ENCODE data around the gene ZFPL1.

The ZFPL1 gene

GRCh38 chr11:65128182-65129145 lies 44.4 kb downstream of the ZFPL1 start:
- DNase-seq (ENCODE audit: low read depth in 2 of 2) = no peak

- no peak for DNase-seq (ENCODE audit: low read depth in 2 of 2)
These were observed 45.8 kb downstream of the ZFPL1 start for GRCh38 chr11:65129649-65130441.

GRCh38 chr11:65130631-65131416 lies 46.8 kb downstream of the ZFPL1 start:
- no peak for DNase-seq (ENCODE audit: low read depth in 2 of 2)

- no peak for DNase-seq (ENCODE audit: low read depth in 2 of 2)
These were observed 47.4 kb downstream of the ZFPL1 start for GRCh38 chr11:65131417-65131776.

GRCh38 chr11:65131895-65132237 lies 47.8 kb downstream of the ZFPL1 start:
- no peak for DNase-seq (ENCODE audit: low read depth in 2 of 2)

GRCh38 chr11:65132238-65132987 lies 48.4 kb downstream of the ZFPL1 start:
- DNase-seq (ENCODE audit: low read depth in 2 of 2) = no peak

GRCh38 chr11:65132988-65133700 lies 49.1 kb downstream of the ZFPL1 start:
- DNase-seq (ENCODE audit: low read depth in 2 of 2) = no peak

GRCh38 chr11:65133724-65134123 lies 49.7 kb downstream of the ZFPL1 start:
- DNase-seq (ENCODE audit: low read depth in 2 of 2) = no peak

GRCh38 chr11:65134240-65134951 lies 50.4 kb downstream of the ZFPL1 start, which contains the start of gene SYVN1:
Gene SYVN1, minus strand, starts transcription at chr11:65134519. Its CDS starts 918 bp downstream, at chr11:65133601.
- peak; percentile 84 to 86 for DNase-seq (ENCODE audit: low read depth in 2 of 2)

GRCh38 chr11:65134952-65135632 lies 51.1 kb downstream of the ZFPL1 start:
- peak; percentile 65 to 77 for DNase-seq (ENCODE audit: low read depth in 2 of 2)

- no peak for DNase-seq (ENCODE audit: low read depth in 2 of 2)
These were observed 51.7 kb downstream of the ZFPL1 start for GRCh38 chr11:65135633-65136145.

- DNase-seq (ENCODE audit: low read depth in 2 of 2) = no peak
These were observed 52.6 kb downstream of the ZFPL1 start for GRCh38 chr11:65136515-65137096.

Data from stimulated activated CD8-positive, alpha-beta memory T cell treated with anti-CD3 and anti-CD28 coated beads, Interleukin-15, amount 100 ng/mL, for 4 hours (primary cell).